Measurements from ENCODE around the gene KIRREL3. TPM values are rescaled to one million over a fixed set of nuclear protein-coding genes. Genes with fewer than 3 reads are reported as not detected.

Gene KIRREL3
- polyA plus RNA-seq, 1 donor (not counting 4 experiments of a cell fraction or from before 2014, with no cell fraction given): 0.04 TPM

- no peaks in the 10 kb centered on the region for H4K20me1 ChIP-seq (ENCODE audit: control insufficient read depth, extremely low read depth, insufficient read depth, low read length)
- DNase-seq (ENCODE audit: low read depth, low spot score): no peak
- TF ChIP-seq EZH2 (IDR thresholded peaks at IDR 0.05; ENCODE audit: low read length): no peak
- TF ChIP-seq, protein P1, sequence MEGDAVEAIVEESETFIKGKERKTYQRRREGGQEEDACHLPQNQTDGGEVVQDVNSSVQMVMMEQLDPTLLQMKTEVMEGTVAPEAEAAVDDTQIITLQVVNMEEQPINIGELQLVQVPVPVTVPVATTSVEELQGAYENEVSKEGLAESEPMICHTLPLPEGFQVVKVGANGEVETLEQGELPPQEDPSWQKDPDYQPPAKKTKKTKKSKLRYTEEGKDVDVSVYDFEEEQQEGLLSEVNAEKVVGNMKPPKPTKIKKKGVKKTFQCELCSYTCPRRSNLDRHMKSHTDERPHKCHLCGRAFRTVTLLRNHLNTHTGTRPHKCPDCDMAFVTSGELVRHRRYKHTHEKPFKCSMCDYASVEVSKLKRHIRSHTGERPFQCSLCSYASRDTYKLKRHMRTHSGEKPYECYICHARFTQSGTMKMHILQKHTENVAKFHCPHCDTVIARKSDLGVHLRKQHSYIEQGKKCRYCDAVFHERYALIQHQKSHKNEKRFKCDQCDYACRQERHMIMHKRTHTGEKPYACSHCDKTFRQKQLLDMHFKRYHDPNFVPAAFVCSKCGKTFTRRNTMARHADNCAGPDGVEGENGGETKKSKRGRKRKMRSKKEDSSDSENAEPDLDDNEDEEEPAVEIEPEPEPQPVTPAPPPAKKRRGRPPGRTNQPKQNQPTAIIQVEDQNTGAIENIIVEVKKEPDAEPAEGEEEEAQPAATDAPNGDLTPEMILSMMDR (optimal IDR thresholded peaks at IDR 0.05 in 1 of 3, IDR thresholded peaks at IDR 0.05 in 1 of 3, conservative IDR thresholded peaks at IDR 0.05 in 1 of 3; ENCODE audit: extremely low read depth in 1 of 3, insufficient read depth in 2 of 3, low read length in 3 of 3): no peak
- H3K9me3 ChIP-seq (ENCODE audit: control insufficient read depth, low read depth, low read length): no peaks in the 10 kb centered on the region
- H3K9me1 ChIP-seq (ENCODE audit: control insufficient read depth, extremely low read depth, insufficient read depth, low read length): no peaks in the 10 kb centered on the region
- H3K4me2 ChIP-seq (ENCODE audit: control insufficient read depth, extremely low read depth, insufficient read depth, low read depth, low read length): no peak overlapping the region
- no peaks in the 10 kb centered on the region for H3K4me1 ChIP-seq (ENCODE audit: control insufficient read depth, extremely low read depth, insufficient read depth, low read length)
- FAIRE-seq: no peak
- H3K36me3 ChIP-seq (ENCODE audit: control insufficient read depth in 2 of 2, extremely low read depth in 1 of 2, insufficient read depth in 2 of 2, low read length in 2 of 2): no peaks in the 10 kb centered on the region
- no peak overlapping the region for H3K9ac ChIP-seq (ENCODE audit: control insufficient read depth, extremely low read depth, insufficient read depth, low read length)
- no peaks in the 10 kb centered on the region for H3K79me2 ChIP-seq (ENCODE audit: control insufficient read depth, insufficient read depth, low read length)
- dilution Hi-C loops (cut with MboI; ENCODE audit: extremely low pct_ligation_motif_present, low sequenced_read_pairs): no loop called here
- H3K4me3 ChIP-seq (ENCODE audit: control insufficient read depth in 2 of 3, extremely low read depth in 1 of 3, insufficient read depth in 2 of 3, low read depth in 1 of 3, low read length in 3 of 3): no peak overlapping the region
- H3K27me3 ChIP-seq (ENCODE audit: control insufficient read depth, extremely low read depth, insufficient read depth, low read length): no peaks in the 10 kb centered on the region
- no peak overlapping the region for H2AFZ ChIP-seq (ENCODE audit: control insufficient read depth, low read length)
- no peak overlapping the region for H3K27ac ChIP-seq (ENCODE audit: control insufficient read depth, insufficient read depth, low read length)
These were observed 422.5 kb downstream of the KIRREL3 start for GRCh38 chr11:126578021-126578420.

GRCh38 chr11:126575849-126576248, 424.7 kb downstream of the KIRREL3 start:
- DNase-seq (ENCODE audit: low read depth, low spot score) (no peak), FAIRE-seq (no peak)
- dilution Hi-C loops (cut with MboI; ENCODE audit: extremely low pct_ligation_motif_present, low sequenced_read_pairs): no loop called here
- TF ChIP-seq, protein P1 (optimal IDR thresholded peaks at IDR 0.05 in 1 of 3, IDR thresholded peaks at IDR 0.05 in 1 of 3, conservative IDR thresholded peaks at IDR 0.05 in 1 of 3; ENCODE audit: extremely low read depth in 1 of 3, insufficient read depth in 2 of 3, low read length in 3 of 3): no peak
- no peak for TF ChIP-seq EZH2 (IDR thresholded peaks at IDR 0.05; ENCODE audit: low read length)
- no peaks in the 10 kb centered on the region for H3K79me2 ChIP-seq (ENCODE audit: control insufficient read depth, insufficient read depth, low read length)
- H2AFZ ChIP-seq (ENCODE audit: control insufficient read depth, low read length): no peak overlapping the region
- no peak overlapping the region for H3K4me3 ChIP-seq (ENCODE audit: control insufficient read depth in 2 of 3, extremely low read depth in 1 of 3, insufficient read depth in 2 of 3, low read depth in 1 of 3, low read length in 3 of 3)
- H3K27me3 ChIP-seq (ENCODE audit: control insufficient read depth, extremely low read depth, insufficient read depth, low read length): peaks cover 1% of the 10 kb centered on the region
- no peaks in the 10 kb centered on the region for H4K20me1 ChIP-seq (ENCODE audit: control insufficient read depth, extremely low read depth, insufficient read depth, low read length)
- no peak overlapping the region for H3K27ac ChIP-seq (ENCODE audit: control insufficient read depth, insufficient read depth, low read length)
- no peaks in the 10 kb centered on the region for H3K36me3 ChIP-seq (ENCODE audit: control insufficient read depth in 2 of 2, extremely low read depth in 1 of 2, insufficient read depth in 2 of 2, low read length in 2 of 2)
- no peak overlapping the region for H3K9ac ChIP-seq (ENCODE audit: control insufficient read depth, extremely low read depth, insufficient read depth, low read length)
- H3K9me3 ChIP-seq (ENCODE audit: control insufficient read depth, low read depth, low read length): no peaks in the 10 kb centered on the region
- H3K9me1 ChIP-seq (ENCODE audit: control insufficient read depth, extremely low read depth, insufficient read depth, low read length): no peaks in the 10 kb centered on the region
- no peak overlapping the region for H3K4me2 ChIP-seq (ENCODE audit: control insufficient read depth, extremely low read depth, insufficient read depth, low read depth, low read length)
- no peaks in the 10 kb centered on the region for H3K4me1 ChIP-seq (ENCODE audit: control insufficient read depth, extremely low read depth, insufficient read depth, low read length)
